ENCODE results near the gene ARHGAP28. TPM values are rescaled to one million over a fixed set of nuclear protein-coding genes. Genes with fewer than 3 reads are reported as not detected.

ARHGAP28 gene
- polyA plus RNA-seq, 2 donors = 0.57 to 0.69 TPM

DNA sequence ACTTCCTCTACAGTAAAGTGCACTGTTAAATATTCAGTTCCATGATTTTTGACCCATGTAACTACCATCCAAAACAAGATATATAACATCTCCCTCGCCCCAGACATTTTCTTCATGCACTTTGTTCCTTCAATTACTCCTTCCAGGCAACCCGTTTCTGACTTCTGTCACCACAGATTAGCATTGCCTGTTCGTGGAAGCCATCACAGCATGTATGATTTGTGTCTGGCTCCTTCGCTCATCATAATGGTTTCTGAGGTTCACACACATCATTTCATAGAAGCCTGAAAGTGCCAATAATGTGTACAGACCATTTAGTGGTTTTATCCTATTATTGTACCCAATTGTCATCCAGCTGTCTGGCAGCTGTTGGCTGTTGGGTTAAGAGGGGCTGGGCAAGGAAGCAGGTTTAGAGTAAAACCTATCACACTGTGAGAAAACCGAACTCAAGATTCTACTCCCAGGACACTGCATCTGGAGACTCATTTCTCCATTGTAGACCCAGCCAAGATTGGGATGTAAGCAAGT lies 16.1 kb downstream of the ARHGAP28 start:
- Histone ChIP-seq H3K4me1 (ENCODE audit: control insufficient read depth in 2 of 2, insufficient read depth in 2 of 2, low read length in 1 of 2) (no peaks in the 10 kb centered on the region), H3K27ac (ENCODE audit: low read depth in 2 of 2, low read length in 1 of 2) (no peak overlapping the region), H3K27me3 (ENCODE audit: control insufficient read depth in 1 of 2, insufficient read depth in 2 of 2, low read length in 2 of 2) (peaks cover 0 to 3% of the 10 kb centered on the region in 2 donors), H3K4me3 (ENCODE audit: low read depth in 1 of 2, low read length in 2 of 2) (no peak overlapping the region), H3K9me3 (ENCODE audit: control insufficient read depth in 2 of 2, insufficient read depth in 1 of 2, low read depth in 1 of 2, low read length in 1 of 2) (no peaks in the 10 kb centered on the region), H3K36me3 (ENCODE audit: control insufficient read depth in 2 of 2, insufficient read depth in 2 of 2, low read length in 1 of 2) (no peaks in the 10 kb centered on the region)
- WGBS, 2 donors = 86 to 90% methylated on average over 5 of the region's 5 CpGs

DNA sequence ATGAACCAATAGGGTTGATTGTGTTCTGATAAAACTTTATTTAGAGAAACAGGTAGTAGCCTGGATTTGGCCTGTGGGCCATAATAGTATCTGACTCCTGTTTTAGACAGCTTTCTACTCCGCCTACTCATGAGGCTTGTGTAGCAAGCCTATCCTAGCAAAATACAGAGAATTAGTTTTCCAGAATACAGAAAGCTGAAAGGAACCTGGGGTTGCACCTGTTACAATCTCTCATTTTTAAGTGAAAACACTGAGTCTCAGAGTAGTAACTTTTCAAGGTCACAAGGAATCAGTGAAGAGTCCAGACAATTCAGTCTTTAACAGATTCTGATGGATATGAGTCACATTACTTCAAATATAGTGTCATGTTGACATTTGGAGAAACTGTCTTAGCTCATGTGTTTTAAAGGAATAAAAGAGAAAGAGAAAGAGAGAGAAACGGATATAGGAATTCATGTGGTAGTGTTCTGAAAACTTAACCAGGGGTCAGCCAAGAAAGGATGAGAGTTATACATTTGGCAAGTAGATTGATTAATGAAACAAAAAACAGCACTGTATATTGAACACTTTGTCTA lies 17.0 kb downstream of the ARHGAP28 start:
- Histone ChIP-seq H3K27me3 (ENCODE audit: control insufficient read depth in 1 of 2, insufficient read depth in 2 of 2, low read length in 2 of 2) (peaks cover 0 to 3% of the 10 kb centered on the region in 2 donors), H3K36me3 (ENCODE audit: control insufficient read depth in 2 of 2, insufficient read depth in 2 of 2, low read length in 1 of 2) (no peaks in the 10 kb centered on the region), H3K27ac (ENCODE audit: low read depth in 2 of 2, low read length in 1 of 2) (no peak overlapping the region), H3K9me3 (ENCODE audit: control insufficient read depth in 2 of 2, insufficient read depth in 1 of 2, low read depth in 1 of 2, low read length in 1 of 2) (no peaks in the 10 kb centered on the region), H3K4me3 (ENCODE audit: low read depth in 1 of 2, low read length in 2 of 2) (no peak overlapping the region), H3K4me1 (ENCODE audit: control insufficient read depth in 2 of 2, insufficient read depth in 2 of 2, low read length in 1 of 2) (no peaks in the 10 kb centered on the region)
- WGBS, 2 donors = 76 to 77% methylated on average over 2 of the region's 2 CpGs

DNA sequence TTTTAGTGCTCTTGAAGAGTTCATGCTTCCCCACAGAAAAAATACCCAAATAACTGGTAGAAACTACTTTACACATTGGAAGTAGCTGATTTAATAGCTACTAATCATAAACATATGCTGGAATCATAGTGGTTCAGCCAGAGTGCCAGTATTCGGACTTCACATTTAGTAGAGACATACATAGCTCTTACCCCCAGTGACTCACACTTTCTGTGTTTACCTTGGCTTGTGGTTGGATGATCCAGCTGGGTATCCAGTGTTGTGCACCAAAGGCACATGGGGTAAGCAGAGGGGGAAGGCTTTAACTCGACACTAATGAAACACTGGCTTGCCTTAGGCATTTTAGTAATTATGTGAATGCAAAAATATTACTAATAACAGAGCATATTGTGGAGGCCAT lies 18.1 kb downstream of the ARHGAP28 start:
- Histone ChIP-seq H3K4me1 (ENCODE audit: control insufficient read depth in 2 of 2, insufficient read depth in 2 of 2, low read length in 1 of 2) (no peaks in the 10 kb centered on the region), H3K9me3 (ENCODE audit: control insufficient read depth in 2 of 2, insufficient read depth in 1 of 2, low read depth in 1 of 2, low read length in 1 of 2) (no peaks in the 10 kb centered on the region), H3K4me3 (ENCODE audit: low read depth in 1 of 2, low read length in 2 of 2) (no peak overlapping the region), H3K27me3 (ENCODE audit: control insufficient read depth in 1 of 2, insufficient read depth in 2 of 2, low read length in 2 of 2) (peaks cover 0 to 3% of the 10 kb centered on the region in 2 donors), H3K36me3 (ENCODE audit: control insufficient read depth in 2 of 2, insufficient read depth in 2 of 2, low read length in 1 of 2) (no peaks in the 10 kb centered on the region), H3K27ac (ENCODE audit: low read depth in 2 of 2, low read length in 1 of 2) (no peak overlapping the region)
- WGBS, 2 donors = 26 to 45% methylated on average over 2 of the region's 2 CpGs

DNA sequence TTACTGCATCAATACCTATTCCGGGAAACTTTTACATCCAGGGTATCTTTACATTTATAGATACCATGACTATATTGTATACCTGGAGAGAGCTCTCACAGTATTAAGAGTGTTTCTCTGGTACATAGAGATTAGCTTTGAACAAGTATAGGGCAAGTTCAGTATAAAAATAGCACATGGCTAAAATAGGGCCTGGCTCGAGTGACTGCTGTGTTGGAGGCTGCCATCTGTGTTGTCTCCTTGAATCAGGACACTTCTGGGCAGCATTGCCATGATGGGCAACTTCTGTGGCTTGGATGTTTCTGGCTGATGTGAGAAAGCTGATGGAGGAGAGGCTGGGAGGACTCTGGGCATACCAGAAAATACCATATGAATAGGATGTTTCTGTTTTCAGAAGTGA lies 18.7 kb downstream of the ARHGAP28 start:
- no peak overlapping the region for H3K27ac ChIP-seq (ENCODE audit: low read depth in 2 of 2, low read length in 1 of 2)
- WGBS, 2 donors = 79 to 81% methylated on average over 2 of the region's 2 CpGs
- no peak overlapping the region for H3K4me3 ChIP-seq (ENCODE audit: low read depth in 1 of 2, low read length in 2 of 2)
- H3K36me3 ChIP-seq (ENCODE audit: control insufficient read depth in 2 of 2, insufficient read depth in 2 of 2, low read length in 1 of 2) = no peaks in the 10 kb centered on the region
- no peaks in the 10 kb centered on the region for H3K4me1 ChIP-seq (ENCODE audit: control insufficient read depth in 2 of 2, insufficient read depth in 2 of 2, low read length in 1 of 2)
- H3K9me3 ChIP-seq (ENCODE audit: control insufficient read depth in 2 of 2, insufficient read depth in 1 of 2, low read depth in 1 of 2, low read length in 1 of 2) = no peaks in the 10 kb centered on the region
- H3K27me3 ChIP-seq (ENCODE audit: control insufficient read depth in 1 of 2, insufficient read depth in 2 of 2, low read length in 2 of 2) = peaks cover 0 to 3% of the 10 kb centered on the region in 2 donors

DNA sequence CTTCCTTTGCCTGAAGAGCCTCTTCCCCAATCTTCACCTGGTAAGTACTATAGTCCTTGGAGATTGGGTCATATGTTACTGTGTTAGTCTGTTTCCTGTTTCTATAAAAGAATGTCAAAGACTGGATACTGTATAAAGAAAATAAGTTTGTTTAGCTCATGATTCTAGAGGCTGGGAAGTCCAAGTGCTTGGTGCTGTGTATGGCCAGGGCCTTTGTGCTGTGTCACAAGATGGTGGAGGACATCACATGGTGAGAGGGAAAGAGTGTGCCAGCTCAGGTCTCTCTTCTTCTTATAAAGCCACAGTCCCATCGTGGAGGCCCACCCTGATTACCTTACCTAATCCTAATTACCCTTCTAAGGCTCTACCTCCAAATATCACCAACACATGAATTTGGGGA lies 20.9 kb downstream of the ARHGAP28 start:
- no peaks in the 10 kb centered on the region for H3K4me1 ChIP-seq (ENCODE audit: control insufficient read depth in 2 of 2, insufficient read depth in 2 of 2, low read length in 1 of 2)
- H3K27ac ChIP-seq (ENCODE audit: low read depth in 2 of 2, low read length in 1 of 2) = no peak overlapping the region
- H3K27me3 ChIP-seq (ENCODE audit: control insufficient read depth in 1 of 2, insufficient read depth in 2 of 2, low read length in 2 of 2) = peaks cover 0 to 3% of the 10 kb centered on the region in 2 donors
- no peak overlapping the region for H3K4me3 ChIP-seq (ENCODE audit: low read depth in 1 of 2, low read length in 2 of 2)
- no peaks in the 10 kb centered on the region for H3K9me3 ChIP-seq (ENCODE audit: control insufficient read depth in 2 of 2, insufficient read depth in 1 of 2, low read depth in 1 of 2, low read length in 1 of 2)
- no peaks in the 10 kb centered on the region for H3K36me3 ChIP-seq (ENCODE audit: control insufficient read depth in 2 of 2, insufficient read depth in 2 of 2, low read length in 1 of 2)
- WGBS, 2 donors = 81 to 91% methylated on average over 1 of the region's 1 CpG

DNA sequence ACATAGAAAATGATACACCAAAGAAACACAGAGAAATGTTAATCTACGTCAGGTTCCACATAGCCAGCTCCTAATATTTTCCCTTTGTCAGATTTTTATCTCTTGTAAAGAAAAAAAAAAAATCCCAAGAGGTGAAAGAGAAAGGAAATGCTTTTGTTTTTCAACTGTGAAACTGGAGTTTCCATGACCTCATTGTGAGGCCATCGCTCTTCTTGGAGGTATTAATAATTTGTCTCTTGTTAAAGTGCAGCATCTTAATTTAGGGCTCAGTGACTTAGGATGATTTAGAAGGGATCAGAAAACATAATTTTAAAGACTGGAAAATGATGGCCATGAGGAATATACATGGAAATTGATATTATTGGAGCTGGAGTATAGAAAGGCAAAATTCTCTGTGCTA lies 21.7 kb downstream of the ARHGAP28 start:
- no peaks in the 10 kb centered on the region for H3K4me1 ChIP-seq (ENCODE audit: control insufficient read depth in 2 of 2, insufficient read depth in 2 of 2, low read length in 1 of 2)
- no peak overlapping the region for H3K27ac ChIP-seq (ENCODE audit: low read depth in 2 of 2, low read length in 1 of 2)
- H3K27me3 ChIP-seq (ENCODE audit: control insufficient read depth in 1 of 2, insufficient read depth in 2 of 2, low read length in 2 of 2) = peaks cover 0 to 3% of the 10 kb centered on the region in 2 donors
- H3K9me3 ChIP-seq (ENCODE audit: control insufficient read depth in 2 of 2, insufficient read depth in 1 of 2, low read depth in 1 of 2, low read length in 1 of 2) = no peaks in the 10 kb centered on the region
- no peak overlapping the region for H3K4me3 ChIP-seq (ENCODE audit: low read depth in 1 of 2, low read length in 2 of 2)
- no peaks in the 10 kb centered on the region for H3K36me3 ChIP-seq (ENCODE audit: control insufficient read depth in 2 of 2, insufficient read depth in 2 of 2, low read length in 1 of 2)
- 61 to 67% methylated on average over 2 of the region's 2 CpGs for WGBS, 2 donors

DNA sequence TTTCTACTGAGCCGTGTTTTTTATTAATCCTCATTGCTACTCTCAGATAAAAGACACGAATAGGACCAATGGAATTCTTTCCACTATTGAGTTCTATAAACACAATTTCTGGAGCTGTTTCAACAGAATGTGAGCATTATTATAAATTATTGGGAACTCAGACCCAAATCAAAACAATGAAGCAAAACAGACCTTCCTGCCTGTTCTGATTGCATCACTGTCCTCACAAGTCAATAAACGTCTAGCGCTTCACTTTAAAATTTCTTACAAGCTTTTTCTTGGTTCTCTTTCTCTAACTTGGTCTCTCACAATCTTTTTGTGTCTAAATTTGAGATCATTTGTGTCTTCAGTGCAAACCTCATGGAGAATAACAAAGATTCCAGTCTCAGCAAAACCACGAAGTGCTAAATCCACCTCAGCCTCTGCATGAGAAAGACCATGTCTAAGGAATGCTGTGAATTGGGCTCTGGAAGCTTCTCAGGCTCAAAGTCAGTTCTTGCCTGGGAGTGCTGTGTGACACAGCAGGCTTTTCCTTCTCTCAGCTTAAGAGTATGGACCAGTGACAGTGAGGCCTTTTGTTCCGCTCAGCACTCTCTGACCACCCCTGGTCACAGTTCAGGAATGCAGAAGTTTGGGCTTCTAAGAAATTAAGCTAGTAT lies 22.8 kb downstream of the ARHGAP28 start:
- no peaks in the 10 kb centered on the region for H3K9me3 ChIP-seq (ENCODE audit: control insufficient read depth in 2 of 2, insufficient read depth in 1 of 2, low read depth in 1 of 2, low read length in 1 of 2)
- no peaks in the 10 kb centered on the region for H3K4me1 ChIP-seq (ENCODE audit: control insufficient read depth in 2 of 2, insufficient read depth in 2 of 2, low read length in 1 of 2)
- no peaks in the 10 kb centered on the region for H3K36me3 ChIP-seq (ENCODE audit: control insufficient read depth in 2 of 2, insufficient read depth in 2 of 2, low read length in 1 of 2)
- peaks cover 0 to 3% of the 10 kb centered on the region in 2 donors for H3K27me3 ChIP-seq (ENCODE audit: control insufficient read depth in 1 of 2, insufficient read depth in 2 of 2, low read length in 2 of 2)
- peak overlapping the region in 1 of 2 donors; percentile 23 for H3K27ac ChIP-seq (ENCODE audit: low read depth in 2 of 2, low read length in 1 of 2)
- WGBS, 2 donors = 53 to 57% methylated on average over 6 of the region's 6 CpGs
- H3K4me3 ChIP-seq (ENCODE audit: low read depth in 1 of 2, low read length in 2 of 2) = no peak overlapping the region

DNA sequence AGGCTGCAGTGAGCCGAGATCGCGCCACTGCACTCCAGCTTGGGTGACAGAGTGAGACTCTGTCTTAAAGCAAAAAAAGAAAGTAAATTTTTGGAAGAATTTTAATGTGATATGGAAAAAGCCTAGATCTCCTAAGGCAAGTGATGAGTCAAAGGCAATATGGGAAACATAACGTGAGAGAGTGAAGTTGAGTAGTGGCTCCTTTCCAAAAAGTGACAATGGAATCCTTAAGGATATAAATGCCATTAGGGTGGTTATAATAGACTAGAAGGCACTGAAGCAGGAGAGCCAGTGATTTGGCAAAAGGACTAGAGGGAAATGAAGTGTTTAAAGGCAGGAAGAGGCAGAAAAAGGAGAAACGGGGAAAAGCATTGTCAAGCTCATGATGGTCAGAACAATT lies 25.6 kb downstream of the ARHGAP28 start:
- Histone ChIP-seq H3K27me3 (ENCODE audit: control insufficient read depth in 1 of 2, insufficient read depth in 2 of 2, low read length in 2 of 2) (peaks cover 0 to 3% of the 10 kb centered on the region in 2 donors), H3K4me1 (ENCODE audit: control insufficient read depth in 2 of 2, insufficient read depth in 2 of 2, low read length in 1 of 2) (no peaks in the 10 kb centered on the region), H3K4me3 (ENCODE audit: low read depth in 1 of 2, low read length in 2 of 2) (no peak overlapping the region), H3K36me3 (ENCODE audit: control insufficient read depth in 2 of 2, insufficient read depth in 2 of 2, low read length in 1 of 2) (no peaks in the 10 kb centered on the region), H3K27ac (ENCODE audit: low read depth in 2 of 2, low read length in 1 of 2) (no peak overlapping the region), H3K9me3 (ENCODE audit: control insufficient read depth in 2 of 2, insufficient read depth in 1 of 2, low read depth in 1 of 2, low read length in 1 of 2) (no peaks in the 10 kb centered on the region)
- WGBS, 2 donors = 74 to 80% methylated on average over 5 of the region's 5 CpGs

DNA sequence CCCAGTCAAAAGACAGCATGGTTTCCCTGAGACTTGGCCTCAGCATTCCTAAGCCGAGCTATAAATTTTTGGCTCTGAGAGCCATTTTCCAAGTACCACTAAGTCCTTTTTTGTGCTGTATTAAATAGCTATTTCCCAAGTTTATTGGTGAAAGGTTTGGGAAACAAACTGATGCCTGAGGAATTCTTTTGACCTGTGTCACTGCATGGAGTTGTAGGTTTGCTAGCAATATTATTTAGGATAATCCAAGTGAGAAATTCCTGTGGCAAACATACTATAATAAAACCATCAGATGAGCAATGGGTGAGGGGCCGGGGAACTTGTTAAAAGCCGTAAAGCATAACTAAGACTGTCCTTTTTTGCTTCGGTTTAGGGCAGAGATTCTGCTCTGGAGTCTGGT lies 28.4 kb downstream of the ARHGAP28 start:
- no peak overlapping the region for H3K27ac ChIP-seq (ENCODE audit: low read depth in 2 of 2, low read length in 1 of 2)
- no peaks in the 10 kb centered on the region for H3K36me3 ChIP-seq (ENCODE audit: control insufficient read depth in 2 of 2, insufficient read depth in 2 of 2, low read length in 1 of 2)
- no peaks in the 10 kb centered on the region for H3K4me1 ChIP-seq (ENCODE audit: control insufficient read depth in 2 of 2, insufficient read depth in 2 of 2, low read length in 1 of 2)
- no peaks in the 10 kb centered on the region for H3K9me3 ChIP-seq (ENCODE audit: control insufficient read depth in 2 of 2, insufficient read depth in 1 of 2, low read depth in 1 of 2, low read length in 1 of 2)
- no peak overlapping the region for H3K4me3 ChIP-seq (ENCODE audit: low read depth in 1 of 2, low read length in 2 of 2)
- WGBS, 2 donors = 75 to 83% methylated on average over 4 of the region's 4 CpGs
- H3K27me3 ChIP-seq (ENCODE audit: control insufficient read depth in 1 of 2, insufficient read depth in 2 of 2, low read length in 2 of 2) = no peaks in the 10 kb centered on the region

DNA sequence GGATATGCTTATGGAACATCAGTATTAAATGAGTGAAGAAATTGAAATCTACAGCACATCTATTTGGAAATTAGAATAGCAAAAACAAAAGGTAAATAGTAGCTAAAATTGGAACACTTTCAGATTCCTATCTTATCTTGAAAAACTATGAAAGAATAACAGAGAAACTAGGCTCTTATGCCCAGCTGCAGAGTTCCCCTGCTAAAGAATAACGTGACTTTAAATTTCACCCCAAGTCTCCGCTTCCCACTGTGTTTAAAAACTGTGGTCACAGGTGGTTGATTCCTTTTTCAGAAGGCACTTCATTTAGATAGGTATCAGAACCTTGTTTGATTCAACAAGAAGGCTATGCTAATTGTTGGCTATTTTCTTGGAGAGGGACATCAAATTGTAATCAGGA lies 30.1 kb downstream of the ARHGAP28 start:
- WGBS, 2 donors = 48 to 77% methylated on average over 2 of the region's 2 CpGs
- Histone ChIP-seq H3K27ac (ENCODE audit: low read depth in 2 of 2, low read length in 1 of 2) (no peak overlapping the region), H3K9me3 (ENCODE audit: control insufficient read depth in 2 of 2, insufficient read depth in 1 of 2, low read depth in 1 of 2, low read length in 1 of 2) (no peaks in the 10 kb centered on the region), H3K4me1 (ENCODE audit: control insufficient read depth in 2 of 2, insufficient read depth in 2 of 2, low read length in 1 of 2) (no peaks in the 10 kb centered on the region), H3K27me3 (ENCODE audit: control insufficient read depth in 1 of 2, insufficient read depth in 2 of 2, low read length in 2 of 2) (no peaks in the 10 kb centered on the region), H3K4me3 (ENCODE audit: low read depth in 1 of 2, low read length in 2 of 2) (no peak overlapping the region), H3K36me3 (ENCODE audit: control insufficient read depth in 2 of 2, insufficient read depth in 2 of 2, low read length in 1 of 2) (no peaks in the 10 kb centered on the region)

All from esophagus (tissue), 2 donors.